HCT116 (cell line): ENCODE measurements around the gene PARD6G.

ENCODE experiments used
- EGR1 ChIP-seq: IDR thresholded peaks from 2 replicates; pipeline ENCODE4 v1.6.1; 2012; ENCODE audit warnings: low read depth
- EZH2 ChIP-seq: fragments of 200-600 bp; sonication (generic); IDR thresholded peaks from 2 replicates; pipeline ENCODE4 v1.6.1; 2017; ENCODE audit warnings: antibody characterized with exemption, mixed run types
- FOSL1 ChIP-seq: IDR thresholded peaks from 2 replicates; pipeline ENCODE4 v1.6.1; 2012; ENCODE audit warnings: low read depth
- POLR2A ChIP-seq: IDR thresholded peaks from 2 replicates; pipeline ENCODE4 v1.7.0; 2011; ENCODE audit warnings: borderline replicate concordance; ENCODE audit not compliant: insufficient read depth, insufficient read length; ENCODE audit errors: extremely low read depth
- SRF ChIP-seq: IDR thresholded peaks from 2 replicates; pipeline ENCODE4 v1.6.1; 2012; ENCODE audit warnings: low read depth
- YY1 ChIP-seq: IDR thresholded peaks from 2 replicates; pipeline ENCODE4 v1.6.1; 2011; ENCODE audit warnings: low read length, low read depth, moderate library complexity, mild to moderate bottlenecking; ENCODE audit not compliant: insufficient replicate concordance; ENCODE audit errors: extremely low read depth
- TF ChIP-seq, protein P1 (sequence below), 3 experiments: fragments of 200-600 bp in 1 of 3; sonication (generic) in 1 of 3; IDR thresholded peaks in 2 of 3; conservative IDR thresholded peaks in 1 of 3; 2 replicates each; pipeline ENCODE4 v1.5.1; 2012 to 2017; ENCODE audit warnings: low read depth in 2 of 3, low read length in 2 of 3, antibody characterized with exemption in 1 of 3, borderline replicate concordance in 1 of 3, control low read depth in 1 of 3, mild to moderate bottlenecking in 1 of 3, mixed read lengths in 1 of 3, mixed run types in 1 of 3, moderate library complexity in 1 of 3; ENCODE audit not compliant: insufficient read depth in 1 of 3
- TF ChIP-seq, protein P2 (sequence below): IDR thresholded peaks from 2 replicates; pipeline ENCODE4 v1.6.1; 2012; ENCODE audit warnings: low read depth

DNA sequence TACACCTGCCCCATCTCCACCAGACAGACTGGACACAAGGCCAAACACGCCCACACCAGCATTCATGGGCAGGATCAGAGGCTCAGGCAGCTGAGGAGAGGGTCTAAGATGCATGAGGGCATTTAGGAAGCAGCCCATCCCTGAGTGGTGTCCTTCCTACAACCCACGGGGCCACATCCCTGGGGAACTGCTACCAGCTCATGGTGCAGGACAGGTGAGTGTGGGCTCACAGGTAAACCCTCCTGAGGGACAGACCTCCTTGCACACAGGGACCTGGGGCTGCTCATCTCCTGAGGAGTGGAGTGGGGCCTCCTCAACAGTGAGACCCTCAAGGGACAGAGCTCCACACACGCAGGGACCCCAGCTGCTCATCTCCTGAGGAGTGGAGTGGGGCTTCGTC is 14.6 kb downstream of the PARD6G start:
- TF ChIP-seq, protein P1, sequence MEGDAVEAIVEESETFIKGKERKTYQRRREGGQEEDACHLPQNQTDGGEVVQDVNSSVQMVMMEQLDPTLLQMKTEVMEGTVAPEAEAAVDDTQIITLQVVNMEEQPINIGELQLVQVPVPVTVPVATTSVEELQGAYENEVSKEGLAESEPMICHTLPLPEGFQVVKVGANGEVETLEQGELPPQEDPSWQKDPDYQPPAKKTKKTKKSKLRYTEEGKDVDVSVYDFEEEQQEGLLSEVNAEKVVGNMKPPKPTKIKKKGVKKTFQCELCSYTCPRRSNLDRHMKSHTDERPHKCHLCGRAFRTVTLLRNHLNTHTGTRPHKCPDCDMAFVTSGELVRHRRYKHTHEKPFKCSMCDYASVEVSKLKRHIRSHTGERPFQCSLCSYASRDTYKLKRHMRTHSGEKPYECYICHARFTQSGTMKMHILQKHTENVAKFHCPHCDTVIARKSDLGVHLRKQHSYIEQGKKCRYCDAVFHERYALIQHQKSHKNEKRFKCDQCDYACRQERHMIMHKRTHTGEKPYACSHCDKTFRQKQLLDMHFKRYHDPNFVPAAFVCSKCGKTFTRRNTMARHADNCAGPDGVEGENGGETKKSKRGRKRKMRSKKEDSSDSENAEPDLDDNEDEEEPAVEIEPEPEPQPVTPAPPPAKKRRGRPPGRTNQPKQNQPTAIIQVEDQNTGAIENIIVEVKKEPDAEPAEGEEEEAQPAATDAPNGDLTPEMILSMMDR (IDR thresholded peaks at IDR 0.05 in 2 of 3, conservative IDR thresholded peaks at IDR 0.05 in 1 of 3; ENCODE audit: borderline replicate concordance in 1 of 3, insufficient read depth in 1 of 3, low read depth in 2 of 3, low read length in 2 of 3), result no peak
- TF ChIP-seq SRF (no peak), EZH2 (no peak), FOSL1 (no peak), POLR2A (no peak), EGR1 (no peak), YY1 (no peak)
- TF ChIP-seq, protein P2, sequence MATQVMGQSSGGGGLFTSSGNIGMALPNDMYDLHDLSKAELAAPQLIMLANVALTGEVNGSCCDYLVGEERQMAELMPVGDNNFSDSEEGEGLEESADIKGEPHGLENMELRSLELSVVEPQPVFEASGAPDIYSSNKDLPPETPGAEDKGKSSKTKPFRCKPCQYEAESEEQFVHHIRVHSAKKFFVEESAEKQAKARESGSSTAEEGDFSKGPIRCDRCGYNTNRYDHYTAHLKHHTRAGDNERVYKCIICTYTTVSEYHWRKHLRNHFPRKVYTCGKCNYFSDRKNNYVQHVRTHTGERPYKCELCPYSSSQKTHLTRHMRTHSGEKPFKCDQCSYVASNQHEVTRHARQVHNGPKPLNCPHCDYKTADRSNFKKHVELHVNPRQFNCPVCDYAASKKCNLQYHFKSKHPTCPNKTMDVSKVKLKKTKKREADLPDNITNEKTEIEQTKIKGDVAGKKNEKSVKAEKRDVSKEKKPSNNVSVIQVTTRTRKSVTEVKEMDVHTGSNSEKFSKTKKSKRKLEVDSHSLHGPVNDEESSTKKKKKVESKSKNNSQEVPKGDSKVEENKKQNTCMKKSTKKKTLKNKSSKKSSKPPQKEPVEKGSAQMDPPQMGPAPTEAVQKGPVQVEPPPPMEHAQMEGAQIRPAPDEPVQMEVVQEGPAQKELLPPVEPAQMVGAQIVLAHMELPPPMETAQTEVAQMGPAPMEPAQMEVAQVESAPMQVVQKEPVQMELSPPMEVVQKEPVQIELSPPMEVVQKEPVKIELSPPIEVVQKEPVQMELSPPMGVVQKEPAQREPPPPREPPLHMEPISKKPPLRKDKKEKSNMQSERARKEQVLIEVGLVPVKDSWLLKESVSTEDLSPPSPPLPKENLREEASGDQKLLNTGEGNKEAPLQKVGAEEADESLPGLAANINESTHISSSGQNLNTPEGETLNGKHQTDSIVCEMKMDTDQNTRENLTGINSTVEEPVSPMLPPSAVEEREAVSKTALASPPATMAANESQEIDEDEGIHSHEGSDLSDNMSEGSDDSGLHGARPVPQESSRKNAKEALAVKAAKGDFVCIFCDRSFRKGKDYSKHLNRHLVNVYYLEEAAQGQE, result no peak
